SK-N-SH treated with all-trans-retinoic acid at 6 μM for 48 hours (cell line): ENCODE results near the gene ERI2.

ENCODE experiments used
- ATAC-seq: fragments of 200-7000 bp; cut with Tn5 transposase; 3 replicates; pipeline ENCODE4 v1.9.1; 2020; ENCODE audit warnings: mild to moderate bottlenecking, moderate library complexity
- ARNTL ChIP-seq: fragments of 450-650 bp; formaldehyde crosslinking; IDR thresholded peaks from 2 replicates; pipeline ENCODE4 v1.5.0; 2020; ENCODE audit warnings: low read depth, mild to moderate bottlenecking, moderate library complexity, borderline replicate concordance
- BACH2 ChIP-seq: fragments of 250-450 bp; sonication (Bioruptor Pico); IDR thresholded peaks from 2 replicates; pipeline ENCODE4 v1.9.0; 2021; ENCODE audit warnings: mild to moderate bottlenecking, borderline replicate concordance
- CSDC2 ChIP-seq: fragments of 250-450 bp; sonication (Bioruptor Pico); IDR thresholded peaks from 2 replicates; pipeline ENCODE4 v1.5.0; 2020; ENCODE audit warnings: mild to moderate bottlenecking, moderate library complexity
- ESRRG ChIP-seq: fragments of 250-450 bp; sonication (Bioruptor Pico); IDR thresholded peaks from 2 replicates; pipeline ENCODE4 v1.6.1; 2021; ENCODE audit warnings: mild to moderate bottlenecking
- GLIS3 ChIP-seq: fragments of 250-450 bp; sonication (Bioruptor Pico); IDR thresholded peaks from 2 replicates; pipeline ENCODE4 v1.5.0; 2020; ENCODE audit warnings: mild to moderate bottlenecking, moderate library complexity
- ISL1 ChIP-seq: fragments of 250-450 bp; sonication (Bioruptor Pico); IDR thresholded peaks from 2 replicates; pipeline ENCODE4 v2.1.2; 2022; ENCODE audit warnings: mild to moderate bottlenecking, moderate library complexity
- OSR1 ChIP-seq: fragments of 250-450 bp; sonication (Bioruptor Pico); IDR thresholded peaks from 2 replicates; pipeline ENCODE4 v1.8.0; 2022; ENCODE audit warnings: moderate library complexity, mild to moderate bottlenecking, inconsistent platforms
- PPARA ChIP-seq: fragments of 250-450 bp; sonication (Bioruptor Pico); IDR thresholded peaks from 2 replicates; pipeline ENCODE4 v1.5.0; 2020; ENCODE audit warnings: mild to moderate bottlenecking, borderline replicate concordance
- SNAI2 ChIP-seq: fragments of 250-450 bp; sonication (Bioruptor Pico); IDR thresholded peaks from 2 replicates; pipeline ENCODE4 v1.5.0; 2020; ENCODE audit warnings: mild to moderate bottlenecking, moderate library complexity
- TCF4 ChIP-seq: fragments of 250-450 bp; sonication (Bioruptor Pico); IDR thresholded peaks from 2 replicates; pipeline ENCODE4 v1.8.0; 2021; ENCODE audit warnings: mild to moderate bottlenecking, moderate library complexity, borderline replicate concordance
- TOX ChIP-seq: fragments of 250-450 bp; sonication (Bioruptor Pico); IDR thresholded peaks from 2 replicates; pipeline ENCODE4 v1.8.0; 2021; ENCODE audit warnings: mild to moderate bottlenecking, moderate library complexity, borderline replicate concordance
- ZC3H10 ChIP-seq: fragments of 250-450 bp; sonication (Bioruptor Pico); IDR thresholded peaks from 2 replicates; pipeline ENCODE4 v1.5.1; 2021; ENCODE audit warnings: mild to moderate bottlenecking, moderate library complexity
- ZFP3 ChIP-seq: fragments of 250-450 bp; sonication (Bioruptor Pico); IDR thresholded peaks from 2 replicates; pipeline ENCODE4 v1.5.0; 2020; ENCODE audit warnings: mild to moderate bottlenecking, moderate library complexity
- ZFP30 ChIP-seq: fragments of 450-650 bp; formaldehyde crosslinking; IDR thresholded peaks from 2 replicates; pipeline ENCODE4 v1.5.0; 2022; ENCODE audit warnings: mild to moderate bottlenecking, moderate library complexity
- ZNF565 ChIP-seq: fragments of 450-650 bp; formaldehyde crosslinking; conservative IDR thresholded peaks from 2 replicates; pipeline ENCODE4 v1.5.0; 2020; ENCODE audit warnings: low read depth, mild to moderate bottlenecking, moderate library complexity
- ZNF8 ChIP-seq: fragments of 450-650 bp; formaldehyde crosslinking; IDR thresholded peaks from 2 replicates; pipeline ENCODE4 v1.5.0; 2020; ENCODE audit warnings: mild to moderate bottlenecking, moderate library complexity
- TF ChIP-seq, protein P1 (sequence below): fragments of 250-450 bp; sonication (Bioruptor Pico); IDR thresholded peaks from 2 replicates; pipeline ENCODE4 v1.8.0; 2020; ENCODE audit warnings: mild to moderate bottlenecking, moderate library complexity, borderline replicate concordance
- TF ChIP-seq, protein P2 (sequence below): fragments of 250-450 bp; sonication (Bioruptor Pico); IDR thresholded peaks from 2 replicates; pipeline ENCODE4 v1.5.1; 2020; ENCODE audit warnings: low read depth, mild to moderate bottlenecking, moderate library complexity
- TF ChIP-seq, protein P3 (sequence below): fragments of 250-450 bp; sonication (Bioruptor Pico); IDR thresholded peaks from 2 replicates; pipeline ENCODE4 v1.5.1; 2021; ENCODE audit warnings: mild to moderate bottlenecking, moderate library complexity

ERI2 gene

DNA sequence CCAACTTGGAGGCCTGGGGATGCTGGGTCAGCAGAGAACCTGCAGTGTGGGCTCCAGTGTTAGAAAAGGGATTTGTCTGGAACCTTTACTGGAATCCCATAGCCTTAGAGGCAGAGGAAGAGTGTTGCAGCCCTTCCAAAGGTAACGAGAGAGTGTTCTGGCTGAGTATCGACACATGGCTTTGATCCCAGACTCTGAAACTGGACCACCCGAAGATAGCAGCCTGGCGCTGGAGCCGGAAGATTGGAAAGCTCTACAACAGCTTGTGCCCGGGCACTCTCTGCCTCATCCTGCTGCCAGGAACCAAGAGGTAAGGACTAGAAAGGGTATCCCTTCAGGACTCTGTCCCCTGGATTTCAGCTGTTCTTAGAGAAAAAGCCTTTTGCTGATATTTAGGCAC is 39.8 kb upstream of the ERI2 start (continued):
- no peak for TF ChIP-seq PPARA

DNA sequence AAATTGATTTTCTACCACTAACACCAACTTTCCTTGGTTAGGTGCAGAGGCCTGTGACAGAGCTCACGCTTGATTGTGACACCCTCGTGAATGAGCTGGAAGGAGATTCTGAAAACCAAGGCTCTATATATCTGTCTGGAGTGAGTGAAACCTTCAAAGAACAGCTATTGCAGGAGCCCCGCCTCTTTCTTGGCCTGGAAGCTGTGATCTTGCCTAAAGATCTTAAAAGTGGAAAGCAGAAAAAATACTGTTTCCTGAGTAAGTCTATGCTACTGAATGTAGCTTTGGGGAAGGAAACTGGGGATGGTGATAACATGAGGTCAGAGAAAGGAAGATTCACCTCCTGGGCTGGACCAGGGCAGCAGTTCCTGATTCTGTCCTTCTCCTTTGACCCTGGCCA is 38.3 kb upstream of the ERI2 start:
- ATAC-seq, result no peak
- no peak for TF ChIP-seq PPARA

DNA sequence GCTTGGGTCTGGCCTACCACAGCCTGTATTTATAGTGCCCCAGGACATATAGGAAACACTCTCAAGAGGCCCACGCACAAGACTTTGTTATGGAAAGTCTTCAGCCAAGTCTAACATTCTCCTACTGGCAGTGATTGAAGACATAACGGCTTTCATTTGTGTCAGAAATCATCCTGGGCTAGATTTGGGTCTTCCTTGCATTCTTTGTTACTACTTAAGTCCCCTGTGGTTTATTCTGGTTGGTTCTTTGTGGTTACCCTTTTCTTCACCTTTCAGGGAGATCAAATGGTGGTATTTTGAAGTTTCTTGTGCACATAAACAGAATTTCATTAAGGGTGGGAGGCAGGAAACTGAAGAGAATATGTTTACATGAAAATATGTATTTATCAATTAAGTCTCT is 37.8 kb upstream of the ERI2 start:
- ATAC-seq, result no peak
- TF ChIP-seq ZFP3 (no peak), SNAI2 (CRISPR knock-in tag) (no peak), TCF4 (CRISPR knock-in tag) (no peak), ZC3H10 (no peak), BACH2 (CRISPR knock-in tag) (no peak), OSR1 (no peak), ZNF565 (CRISPR knock-in tag) (no peak), TOX (CRISPR knock-in tag) (no peak), ZFP30 (no peak), CSDC2 (CRISPR knock-in tag) (no peak)

DNA sequence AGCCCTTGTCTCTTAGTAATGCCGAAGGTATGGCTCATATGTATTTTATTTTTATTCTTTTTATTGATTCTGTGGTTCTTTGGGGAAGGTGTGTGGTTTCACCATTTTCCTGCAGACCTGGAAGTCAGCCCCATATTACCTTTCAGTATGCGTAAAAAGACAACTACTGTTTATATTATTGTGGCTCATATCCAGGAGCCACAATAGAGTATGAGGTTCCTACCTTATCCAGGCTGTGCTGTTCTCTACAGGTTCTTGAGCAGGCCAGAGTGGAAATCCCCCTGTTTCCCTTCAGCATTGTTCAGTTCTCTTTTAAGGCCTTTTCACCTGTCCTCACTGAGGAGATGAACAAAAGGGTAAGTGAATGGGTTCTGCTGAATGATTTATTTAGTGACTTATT is 33.2 kb upstream of the ERI2 start:
- TF ChIP-seq, protein P1, sequence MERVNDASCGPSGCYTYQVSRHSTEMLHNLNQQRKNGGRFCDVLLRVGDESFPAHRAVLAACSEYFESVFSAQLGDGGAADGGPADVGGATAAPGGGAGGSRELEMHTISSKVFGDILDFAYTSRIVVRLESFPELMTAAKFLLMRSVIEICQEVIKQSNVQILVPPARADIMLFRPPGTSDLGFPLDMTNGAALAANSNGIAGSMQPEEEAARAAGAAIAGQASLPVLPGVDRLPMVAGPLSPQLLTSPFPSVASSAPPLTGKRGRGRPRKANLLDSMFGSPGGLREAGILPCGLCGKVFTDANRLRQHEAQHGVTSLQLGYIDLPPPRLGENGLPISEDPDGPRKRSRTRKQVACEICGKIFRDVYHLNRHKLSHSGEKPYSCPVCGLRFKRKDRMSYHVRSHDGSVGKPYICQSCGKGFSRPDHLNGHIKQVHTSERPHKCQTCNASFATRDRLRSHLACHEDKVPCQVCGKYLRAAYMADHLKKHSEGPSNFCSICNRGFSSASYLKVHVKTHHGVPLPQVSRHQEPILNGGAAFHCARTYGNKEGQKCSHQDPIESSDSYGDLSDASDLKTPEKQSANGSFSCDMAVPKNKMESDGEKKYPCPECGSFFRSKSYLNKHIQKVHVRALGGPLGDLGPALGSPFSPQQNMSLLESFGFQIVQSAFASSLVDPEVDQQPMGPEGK, result no peak
- TF ChIP-seq GLIS3 (CRISPR knock-in tag) (no peak), ESRRG (no peak), SNAI2 (CRISPR knock-in tag) (no peak), ZC3H10 (no peak), ZFP30 (no peak), BACH2 (CRISPR knock-in tag) (no peak), ARNTL (CRISPR knock-in tag) (no peak), CSDC2 (CRISPR knock-in tag) (no peak), TCF4 (CRISPR knock-in tag) (no peak), ZNF565 (CRISPR knock-in tag) (no peak)
- TF ChIP-seq, protein P2, sequence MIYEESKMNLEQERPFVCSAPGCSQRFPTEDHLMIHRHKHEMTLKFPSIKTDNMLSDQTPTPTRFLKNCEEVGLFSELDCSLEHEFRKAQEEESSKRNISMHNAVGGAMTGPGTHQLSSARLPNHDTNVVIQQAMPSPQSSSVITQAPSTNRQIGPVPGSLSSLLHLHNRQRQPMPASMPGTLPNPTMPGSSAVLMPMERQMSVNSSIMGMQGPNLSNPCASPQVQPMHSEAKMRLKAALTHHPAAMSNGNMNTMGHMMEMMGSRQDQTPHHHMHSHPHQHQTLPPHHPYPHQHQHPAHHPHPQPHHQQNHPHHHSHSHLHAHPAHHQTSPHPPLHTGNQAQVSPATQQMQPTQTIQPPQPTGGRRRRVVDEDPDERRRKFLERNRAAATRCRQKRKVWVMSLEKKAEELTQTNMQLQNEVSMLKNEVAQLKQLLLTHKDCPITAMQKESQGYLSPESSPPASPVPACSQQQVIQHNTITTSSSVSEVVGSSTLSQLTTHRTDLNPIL (CRISPR knock-in tag), result no peak
- no peak for ATAC-seq

DNA sequence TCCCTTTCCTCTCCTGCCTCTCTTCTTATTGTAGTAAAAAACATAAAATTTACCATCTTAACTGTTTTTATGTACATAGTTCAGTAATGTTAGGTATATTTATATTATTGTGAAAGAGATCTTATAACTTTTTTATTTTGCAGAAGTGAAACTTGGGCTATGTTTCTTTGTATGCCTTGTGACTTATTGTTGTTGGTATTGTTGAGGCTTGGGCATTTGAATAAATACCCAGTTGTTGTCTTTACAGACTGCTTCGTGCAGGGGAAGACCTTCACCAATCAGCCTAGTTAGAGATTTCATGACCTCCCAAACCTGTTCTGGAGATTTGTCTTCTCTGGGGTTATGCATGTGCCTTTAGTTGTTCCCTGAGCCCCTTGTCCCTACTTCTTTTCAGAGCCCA is 32.0 kb upstream of the ERI2 start:
- TF ChIP-seq ARNTL (CRISPR knock-in tag) (no peak), ISL1 (CRISPR knock-in tag) (no peak), ZNF8 (CRISPR knock-in tag) (no peak), OSR1 (no peak), ZC3H10 (no peak), BACH2 (CRISPR knock-in tag) (no peak), ESRRG (no peak)
- ATAC-seq, result no peak

DNA sequence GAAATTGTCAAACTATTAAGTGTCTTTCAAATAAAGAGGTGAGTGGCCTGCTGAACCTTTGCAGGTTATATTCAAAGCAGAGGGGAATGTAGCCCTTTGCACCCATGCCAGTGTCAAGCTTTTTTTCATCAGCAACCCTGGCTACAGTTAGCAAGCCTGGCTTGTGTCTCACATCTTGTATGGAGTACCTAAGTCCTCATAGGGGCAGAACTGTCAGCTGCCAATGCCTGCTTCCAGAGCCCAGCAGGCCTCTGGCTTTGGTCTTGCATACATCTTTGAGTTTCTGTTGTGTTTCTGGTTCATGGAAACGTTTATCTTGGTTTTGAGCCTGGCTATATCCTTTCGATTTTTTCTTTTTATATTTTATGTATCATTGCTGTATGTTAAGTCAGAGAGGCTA is 26.8 kb upstream of the ERI2 start:
- TF ChIP-seq, protein P3, sequence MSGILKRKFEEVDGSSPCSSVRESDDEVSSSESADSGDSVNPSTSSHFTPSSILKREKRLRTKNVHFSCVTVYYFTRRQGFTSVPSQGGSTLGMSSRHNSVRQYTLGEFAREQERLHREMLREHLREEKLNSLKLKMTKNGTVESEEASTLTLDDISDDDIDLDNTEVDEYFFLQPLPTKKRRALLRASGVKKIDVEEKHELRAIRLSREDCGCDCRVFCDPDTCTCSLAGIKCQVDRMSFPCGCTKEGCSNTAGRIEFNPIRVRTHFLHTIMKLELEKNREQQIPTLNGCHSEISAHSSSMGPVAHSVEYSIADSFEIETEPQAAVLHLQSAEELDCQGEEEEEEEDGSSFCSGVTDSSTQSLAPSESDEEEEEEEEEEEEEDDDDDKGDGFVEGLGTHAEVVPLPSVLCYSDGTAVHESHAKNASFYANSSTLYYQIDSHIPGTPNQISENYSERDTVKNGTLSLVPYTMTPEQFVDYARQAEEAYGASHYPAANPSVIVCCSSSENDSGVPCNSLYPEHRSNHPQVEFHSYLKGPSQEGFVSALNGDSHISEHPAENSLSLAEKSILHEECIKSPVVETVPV, result no peak
- TF ChIP-seq ZNF565 (CRISPR knock-in tag) (no peak), TCF4 (CRISPR knock-in tag) (no peak), ARNTL (CRISPR knock-in tag) (no peak), ZC3H10 (no peak)
- TF ChIP-seq, protein P2 (CRISPR knock-in tag), result no peak
- TF ChIP-seq, protein P1, result no peak

More for the DNA sequence above, 26.8 kb upstream of the ERI2 start:
- no peak for ATAC-seq
